DMS53 (cell line): ENCODE measurements around the gene CLK3.
"Not testable (repeated sequence)": the region's sequence is repeated elsewhere in the genome, so short reads cannot be mapped to it uniquely, and the experiment has no call there.

Source experiments
- DNase-seq: peaks from one replicate; lab custom pipeline; 2025; lab: John Stamatoyannopoulos, UW

The CLK3 gene

DNA sequence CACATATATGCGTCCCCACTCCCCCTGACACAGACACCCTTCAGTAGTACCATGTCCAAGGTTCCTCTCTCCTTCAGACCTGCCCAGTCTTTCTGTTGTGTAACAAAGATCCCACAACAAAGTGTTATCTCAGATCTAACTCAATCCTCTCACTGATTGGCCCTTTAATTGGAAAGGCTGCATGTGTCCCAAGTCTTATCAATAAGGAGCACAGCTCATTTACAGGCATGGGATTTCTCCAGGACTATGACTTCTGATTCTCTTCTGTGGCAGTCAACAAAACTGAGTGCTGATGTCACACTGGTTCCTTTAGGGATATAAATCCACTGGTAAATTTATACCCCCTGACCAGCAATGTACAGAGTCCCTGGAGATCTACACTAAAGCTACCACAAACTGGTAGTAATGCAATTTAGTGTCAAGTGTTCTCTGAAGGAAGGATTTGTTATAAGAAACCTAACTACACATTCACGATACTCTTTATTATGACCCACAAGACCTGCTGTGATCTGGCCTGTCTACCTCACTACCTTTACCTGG, 28.1 kb downstream of the CLK3 start:
- peak; percentile 37 for DNase-seq

- DNase-seq = no peak
These were observed 30.8 kb downstream of the CLK3 start for GRCh38 chr15:74646480-74646879.

- DNase-seq = no peak
These were observed 32.6 kb downstream of the CLK3 start for GRCh38 chr15:74648051-74648842.

DNA sequence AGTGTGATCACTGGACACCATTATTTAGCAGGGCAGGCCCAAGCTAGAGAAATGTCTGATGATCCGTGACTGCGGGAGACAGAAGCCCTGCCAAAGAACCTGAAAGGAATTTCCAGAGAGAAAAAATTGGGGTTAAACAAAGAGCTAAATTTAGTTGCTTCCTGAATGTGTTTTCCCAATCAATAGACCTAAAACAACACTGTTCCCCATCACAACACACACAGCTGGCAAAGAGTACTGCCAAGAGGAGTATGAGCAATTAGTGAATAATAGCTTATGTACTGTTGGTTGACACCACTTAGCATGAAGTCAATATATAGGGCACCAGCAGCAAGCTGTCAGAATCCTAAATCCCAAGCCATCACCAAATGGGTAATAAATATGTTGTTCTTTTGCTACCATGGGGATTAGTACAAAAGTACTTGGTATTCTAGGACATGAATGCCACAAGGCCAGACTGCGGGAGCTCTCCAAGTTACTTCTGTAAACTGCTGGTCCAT, 35.7 kb downstream of the CLK3 start:
- DNase-seq = peak; percentile 40

DNA sequence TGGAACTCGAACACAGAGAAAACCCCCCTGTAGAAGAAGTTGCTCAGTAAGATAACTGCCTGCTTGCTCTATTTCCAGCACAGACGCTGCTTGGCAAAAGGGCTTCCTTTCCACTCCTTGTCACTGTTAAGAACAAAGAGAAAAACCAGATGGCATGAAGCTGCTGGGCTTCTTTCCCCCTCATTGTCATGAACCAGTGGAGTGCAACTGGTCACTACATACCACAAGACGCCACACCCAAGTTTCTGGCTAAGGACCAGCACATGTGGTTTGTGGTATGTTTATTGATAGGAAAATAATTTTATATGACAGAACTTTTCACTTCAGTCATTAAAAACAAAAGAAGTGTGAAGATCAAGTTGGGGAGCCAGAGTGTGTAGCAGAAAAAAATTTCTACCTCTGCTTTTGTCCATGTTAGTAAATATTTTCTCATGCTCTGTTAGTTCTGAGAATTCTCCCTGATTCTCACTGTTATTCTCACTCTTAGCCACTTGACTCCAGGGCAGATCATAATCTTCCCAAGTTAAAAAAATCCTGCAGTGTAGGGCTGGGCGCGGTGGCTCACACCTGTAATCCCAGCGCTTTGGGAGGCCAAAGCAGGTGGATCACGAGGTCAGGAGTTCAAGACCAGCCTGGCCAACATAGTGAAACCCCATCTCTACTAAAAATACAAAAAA, 37.9 kb downstream of the CLK3 start:
- no peak for DNase-seq

DNA sequence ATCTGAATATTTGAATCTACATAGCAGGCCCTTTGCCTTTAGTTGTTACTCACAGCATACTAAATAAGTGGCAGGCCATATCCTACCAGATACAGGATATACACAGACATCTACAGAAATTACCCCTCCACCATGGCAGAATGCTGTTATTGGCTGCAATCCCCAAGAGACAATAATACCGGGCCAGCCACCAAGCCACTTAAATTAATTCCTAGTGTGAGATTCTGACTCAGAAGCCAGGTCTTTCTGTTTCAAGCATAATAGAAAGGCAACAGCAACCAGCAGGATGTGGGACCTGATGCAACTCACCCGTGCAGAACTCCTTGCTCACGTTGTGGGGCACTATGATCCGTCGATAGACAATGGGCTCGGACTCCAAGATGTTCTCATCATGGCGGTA, 39.8 kb downstream of the CLK3 start:
- DNase-seq = no peak

DNA sequence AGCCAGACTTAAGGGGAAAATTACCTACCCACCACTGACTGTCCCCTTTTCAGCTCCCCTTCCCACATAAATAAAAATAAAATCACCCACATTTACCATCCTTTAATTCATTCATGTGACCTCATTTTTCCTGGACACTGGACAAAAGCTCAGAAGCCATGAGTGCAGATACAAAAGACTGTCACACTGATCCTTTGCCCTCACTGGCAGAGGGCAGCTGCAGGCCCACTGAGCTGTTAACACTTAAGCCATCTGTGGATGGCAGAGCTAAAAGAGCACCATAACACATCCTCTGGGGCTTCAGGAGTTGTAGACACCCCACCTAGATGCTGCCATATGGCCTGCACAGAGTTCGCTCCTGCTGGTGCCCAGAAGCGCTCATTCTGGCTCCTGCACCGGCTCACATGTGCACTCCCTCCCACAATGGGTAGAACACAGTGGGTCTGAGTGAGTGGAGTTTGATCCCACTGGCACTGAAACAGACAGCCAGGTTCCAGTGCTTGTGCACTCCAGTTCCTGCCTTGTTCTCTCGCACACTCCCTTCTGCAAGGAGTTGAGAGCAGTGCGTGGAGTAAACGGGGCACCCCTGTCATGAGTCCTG, 41.4 kb downstream of the CLK3 start:
- no peak for DNase-seq

DNA sequence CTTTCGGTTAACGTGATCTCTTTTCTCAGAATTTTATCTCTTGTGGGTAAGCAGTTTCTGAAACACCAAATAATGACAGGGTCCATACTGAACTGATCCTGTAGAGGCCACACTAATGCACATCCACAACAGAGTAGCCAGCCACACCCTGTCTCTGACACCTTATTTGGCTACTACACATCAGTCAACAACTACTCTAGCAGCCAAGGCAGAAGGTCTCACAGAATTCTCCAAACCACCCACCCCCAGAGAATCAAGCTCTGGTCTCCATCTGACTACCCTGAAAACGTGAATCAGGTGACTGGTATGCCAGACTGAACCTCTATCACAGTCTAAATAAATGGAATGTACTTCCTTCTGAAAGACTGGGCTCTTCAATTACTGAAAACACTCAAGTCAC, 42.2 kb downstream of the CLK3 start:
- DNase-seq = no peak

DNA sequence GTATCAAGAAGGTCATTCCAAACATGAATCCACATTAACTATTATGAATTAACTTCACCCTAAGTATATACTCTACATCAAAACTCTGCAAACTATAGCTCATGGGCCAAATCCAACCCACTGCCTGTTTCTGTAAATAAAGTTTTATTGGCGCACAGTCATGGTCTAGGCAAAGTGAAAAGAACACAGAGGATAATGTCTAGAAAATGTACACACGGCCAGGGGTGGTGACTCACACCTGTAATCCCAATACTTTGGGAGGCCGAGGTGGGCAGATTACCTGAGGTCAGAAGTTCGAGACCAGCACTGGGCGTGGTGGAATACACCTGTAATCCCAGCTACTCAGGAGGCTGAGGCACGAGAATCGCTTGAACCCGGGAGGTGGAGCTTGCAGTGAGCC, 45.6 kb downstream of the CLK3 start:
- not testable (repeated sequence) for DNase-seq

DNA sequence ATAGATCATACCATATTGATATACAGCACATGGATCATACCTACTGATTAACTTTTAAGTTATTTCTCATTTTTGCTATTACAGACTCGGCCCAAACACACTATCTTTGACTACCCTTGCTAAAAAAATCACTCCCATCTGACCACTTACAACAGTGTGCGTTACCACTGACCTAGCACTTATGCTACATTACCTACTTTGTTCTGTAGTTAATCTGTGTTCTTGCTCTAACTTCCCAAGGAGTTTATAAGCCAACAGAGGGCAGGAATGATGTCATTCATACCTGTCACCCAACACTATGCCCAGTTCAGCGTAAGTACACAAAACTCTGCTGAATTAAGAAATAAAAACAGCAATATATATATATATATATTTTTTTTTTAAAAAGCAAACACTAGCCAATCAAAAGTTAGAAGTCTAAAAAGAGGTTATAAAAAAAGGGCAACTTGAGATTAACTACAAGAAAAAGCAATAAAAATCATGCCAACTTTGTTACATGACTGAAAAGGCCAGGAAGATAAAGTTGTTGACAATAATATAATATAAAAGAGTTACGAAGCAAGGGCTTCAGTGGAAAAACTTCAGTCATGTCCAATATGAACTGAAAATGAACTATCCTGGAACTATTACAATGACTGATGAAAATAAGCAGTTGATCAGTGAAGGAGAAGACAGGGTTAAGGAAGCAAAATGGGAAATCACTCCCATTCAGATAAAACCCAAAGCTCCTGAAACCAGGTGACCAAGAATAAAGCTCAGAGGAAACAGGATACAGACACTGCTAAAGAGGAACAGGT, 46.6 kb downstream of the CLK3 start:
- DNase-seq = no peak

DNA sequence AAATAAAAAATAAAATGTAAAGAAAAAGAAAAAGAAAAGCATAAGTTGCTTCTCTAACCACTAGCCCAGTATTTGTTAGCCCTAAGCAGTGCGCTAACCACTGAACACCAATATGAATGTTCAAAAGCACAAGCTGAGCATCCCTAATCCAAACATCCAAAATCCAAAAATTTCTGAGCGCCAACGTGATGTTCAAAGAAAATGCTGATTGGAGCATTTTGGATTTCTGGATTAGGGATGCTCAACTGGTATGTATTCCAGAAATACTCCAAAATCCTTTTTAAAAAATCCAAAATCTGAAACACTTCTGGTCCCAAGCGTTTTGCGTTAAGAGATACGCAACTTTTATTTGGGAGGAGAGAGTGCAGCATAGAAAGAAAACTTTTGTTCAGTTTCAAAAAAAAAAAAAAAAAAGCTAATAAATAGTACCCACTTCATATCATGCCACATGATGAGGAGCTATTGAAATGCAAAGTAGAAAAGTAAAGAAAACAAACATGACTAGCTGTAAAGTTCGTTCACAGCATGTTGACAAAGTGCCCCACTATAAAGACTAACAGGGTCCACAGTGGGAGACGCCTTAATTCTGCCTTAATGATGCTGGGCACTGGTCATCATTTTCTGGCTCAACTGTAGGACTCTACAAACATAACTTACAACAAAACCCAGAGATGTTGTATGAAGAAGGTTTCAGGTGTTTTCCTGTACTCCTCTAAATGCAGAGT, 47.8 kb downstream of the CLK3 start:
- no peak for DNase-seq

DNA sequence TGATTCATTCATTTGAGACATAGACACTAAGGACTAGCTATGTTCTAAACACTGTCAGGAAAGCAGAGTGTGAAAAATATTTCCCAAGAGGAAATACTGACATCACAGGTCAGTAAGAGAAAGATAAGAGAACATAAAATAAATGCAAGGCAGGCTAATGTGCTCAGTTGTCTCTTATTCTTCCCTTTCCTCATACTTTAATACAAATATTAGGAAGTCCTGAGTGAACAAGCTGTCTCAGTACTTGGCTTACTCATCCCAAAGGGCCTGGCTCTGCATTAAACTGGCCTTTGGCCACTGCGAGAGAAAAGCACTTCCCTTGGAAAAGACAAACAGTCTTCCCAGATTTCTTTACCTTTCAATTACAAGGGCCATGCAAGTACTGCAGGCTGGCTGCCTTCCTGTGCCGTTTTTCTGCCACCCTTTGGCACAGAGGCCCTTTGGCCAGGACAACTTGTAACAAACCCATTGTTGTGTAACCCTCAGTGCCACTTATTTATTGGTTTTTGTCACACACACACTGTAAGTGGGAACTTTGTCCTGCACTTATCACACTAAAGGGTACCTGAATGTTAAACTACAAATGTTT, 48.5 kb downstream of the CLK3 start:
- peak; percentile 52 for DNase-seq

DNA sequence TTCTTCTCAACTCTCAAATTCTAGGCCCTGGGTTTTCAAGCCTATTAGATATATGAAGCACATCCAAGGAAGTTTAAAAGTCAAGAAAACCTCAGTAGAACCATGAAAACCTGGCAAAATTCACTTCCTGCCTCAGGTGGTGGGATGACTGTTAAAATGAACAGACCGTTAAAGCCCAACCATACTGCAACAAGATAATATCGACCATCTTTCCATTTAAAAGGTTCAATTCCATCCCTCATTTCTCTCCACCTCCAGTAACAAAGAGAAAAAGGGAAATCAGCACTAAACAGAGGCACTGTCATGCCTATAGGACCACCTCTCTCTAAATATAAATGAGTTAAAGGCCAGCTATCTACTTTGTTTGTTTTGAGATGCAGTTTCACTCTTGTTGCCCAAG, 49.0 kb downstream of the CLK3 start:
- no peak for DNase-seq

DNA sequence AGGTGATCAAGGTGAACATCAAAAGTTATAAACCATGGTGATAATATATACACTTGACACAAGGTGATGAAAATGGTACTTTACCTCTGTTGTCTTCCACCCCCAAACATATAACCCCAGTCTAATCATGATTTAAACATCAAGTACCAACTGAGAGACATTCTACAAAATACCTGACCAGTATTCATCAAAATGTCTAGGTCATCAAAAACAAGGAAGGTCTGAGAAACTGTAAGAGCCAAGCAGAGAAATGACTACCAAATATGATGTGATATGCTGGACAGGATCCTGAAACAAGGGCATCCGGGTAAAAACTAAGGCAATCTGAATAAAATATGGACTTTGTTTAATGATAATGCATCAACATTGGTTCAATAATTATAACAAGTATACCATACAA, 52.3 kb downstream of the CLK3 start:
- no peak for DNase-seq

DNA sequence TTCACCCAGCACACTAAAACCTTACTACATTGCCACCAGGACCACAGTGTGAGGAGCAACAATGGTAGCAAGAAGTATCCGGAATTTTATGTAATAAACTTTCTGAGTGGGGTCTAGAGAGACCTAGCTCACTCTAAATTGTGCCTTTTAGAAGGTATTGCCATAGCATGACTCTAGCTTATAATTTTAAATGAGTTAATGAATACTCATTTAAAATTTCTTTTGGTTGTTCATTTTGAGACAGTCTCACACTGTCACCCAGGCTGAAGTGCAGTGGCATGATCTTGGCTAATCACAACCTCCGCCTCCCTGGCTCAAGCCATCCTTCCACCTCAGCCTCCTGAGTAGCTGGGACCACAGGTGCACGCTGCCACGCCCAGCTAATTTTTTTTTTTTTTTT, 54.0 kb downstream of the CLK3 start:
- no peak for DNase-seq

DNA sequence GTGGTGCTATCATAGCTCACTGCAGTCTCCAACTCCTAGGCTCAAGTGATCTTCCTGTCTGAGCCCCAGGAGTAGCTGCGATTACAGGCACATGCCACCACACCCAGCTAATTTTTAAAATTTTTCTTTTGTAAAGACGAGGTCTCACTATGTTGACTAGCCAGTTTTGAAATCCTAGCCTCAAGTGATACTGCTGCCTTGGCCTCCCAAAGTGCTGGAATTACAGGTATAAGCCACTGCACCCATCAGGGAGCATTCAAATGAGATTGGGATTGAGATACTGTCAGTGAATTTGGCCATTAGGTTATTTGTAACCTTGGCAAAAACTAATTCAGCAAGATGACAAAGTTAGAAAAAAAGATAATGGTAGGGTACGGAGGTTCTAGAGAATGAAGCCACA, 58.5 kb downstream of the CLK3 start:
- no peak for DNase-seq

- DNase-seq = no peak
These were observed 61.2 kb downstream of the CLK3 start for GRCh38 chr15:74676801-74677200.
